ENCODE measurements around the gene SLC22A2.

SLC22A2 gene

GRCh38 chr6:160270347-160270746, 11.7 kb upstream of the SLC22A2 start (continued):
- TF ChIP-seq ZBTB8A (tag by site-specific recombination; IDR thresholded peaks at IDR 0.05), result no peak

- Histone ChIP-seq H3K9me3 (ENCODE audit: control insufficient read depth, insufficient read depth, low read depth, low read length) (no peaks in the 10 kb centered on the region), H3K4me3 (ENCODE audit: low read depth, low read length) (no peak overlapping the region), H3K36me3 (ENCODE audit: control insufficient read depth in 2 of 2, insufficient read depth in 1 of 2, low read length in 2 of 2) (no peaks in the 10 kb centered on the region), H3K4me1 (ENCODE audit: control insufficient read depth, insufficient read depth, low read length) (no peaks in the 10 kb centered on the region), H3K27ac (ENCODE audit: extremely low read depth, low read depth, low read length) (no peak overlapping the region)
- CTCF ChIA-PET, result interaction anchor here (1.0 kb wide), 1 partner anchor 14 kb away, joined by 4 read pairs; no protein-coding TSS in a partner anchor
- TF ChIP-seq, protein P1, sequence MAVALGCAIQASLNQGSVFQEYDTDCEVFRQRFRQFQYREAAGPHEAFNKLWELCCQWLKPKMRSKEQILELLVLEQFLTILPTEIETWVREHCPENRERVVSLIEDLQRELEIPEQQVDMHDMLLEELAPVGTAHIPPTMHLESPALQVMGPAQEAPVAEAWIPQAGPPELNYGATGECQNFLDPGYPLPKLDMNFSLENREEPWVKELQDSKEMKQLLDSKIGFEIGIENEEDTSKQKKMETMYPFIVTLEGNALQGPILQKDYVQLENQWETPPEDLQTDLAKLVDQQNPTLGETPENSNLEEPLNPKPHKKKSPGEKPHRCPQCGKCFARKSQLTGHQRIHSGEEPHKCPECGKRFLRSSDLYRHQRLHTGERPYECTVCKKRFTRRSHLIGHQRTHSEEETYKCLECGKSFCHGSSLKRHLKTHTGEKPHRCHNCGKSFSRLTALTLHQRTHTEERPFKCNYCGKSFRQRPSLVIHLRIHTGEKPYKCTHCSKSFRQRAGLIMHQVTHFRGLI (tag by site-specific recombination; IDR thresholded peaks at IDR 0.05), result no peak
- TF ChIP-seq, protein P2, sequence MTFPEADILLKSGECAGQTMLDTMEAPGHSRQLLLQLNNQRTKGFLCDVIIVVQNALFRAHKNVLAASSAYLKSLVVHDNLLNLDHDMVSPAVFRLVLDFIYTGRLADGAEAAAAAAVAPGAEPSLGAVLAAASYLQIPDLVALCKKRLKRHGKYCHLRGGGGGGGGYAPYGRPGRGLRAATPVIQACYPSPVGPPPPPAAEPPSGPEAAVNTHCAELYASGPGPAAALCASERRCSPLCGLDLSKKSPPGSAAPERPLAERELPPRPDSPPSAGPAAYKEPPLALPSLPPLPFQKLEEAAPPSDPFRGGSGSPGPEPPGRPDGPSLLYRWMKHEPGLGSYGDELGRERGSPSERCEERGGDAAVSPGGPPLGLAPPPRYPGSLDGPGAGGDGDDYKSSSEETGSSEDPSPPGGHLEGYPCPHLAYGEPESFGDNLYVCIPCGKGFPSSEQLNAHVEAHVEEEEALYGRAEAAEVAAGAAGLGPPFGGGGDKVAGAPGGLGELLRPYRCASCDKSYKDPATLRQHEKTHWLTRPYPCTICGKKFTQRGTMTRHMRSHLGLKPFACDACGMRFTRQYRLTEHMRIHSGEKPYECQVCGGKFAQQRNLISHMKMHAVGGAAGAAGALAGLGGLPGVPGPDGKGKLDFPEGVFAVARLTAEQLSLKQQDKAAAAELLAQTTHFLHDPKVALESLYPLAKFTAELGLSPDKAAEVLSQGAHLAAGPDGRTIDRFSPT (tag by site-specific recombination; IDR thresholded peaks at IDR 0.05), result no peak
- no peak for TF ChIP-seq ZNF510 (tag by site-specific recombination; IDR thresholded peaks at IDR 0.05; ENCODE audit: insufficient replicate concordance)
- TF ChIP-seq FEZF1 (tag by site-specific recombination; IDR thresholded peaks at IDR 0.05), result no peak
- TF ChIP-seq ZSCAN23 (tag by site-specific recombination; IDR thresholded peaks at IDR 0.05), result no peak
- no peak for TF ChIP-seq ZBTB8A (tag by site-specific recombination; IDR thresholded peaks at IDR 0.05)
- TF ChIP-seq ZNF335 (tag by site-specific recombination; conservative IDR thresholded peaks at IDR 0.05), result no peak
- no peak for TF ChIP-seq ZNF544 (tag by site-specific recombination; IDR thresholded peaks at IDR 0.05)
- no peak for TF ChIP-seq ZNF48 (tag by site-specific recombination; IDR thresholded peaks at IDR 0.05)
- TF ChIP-seq HOXA7 (CRISPR knock-in tag; IDR thresholded peaks at IDR 0.05; ENCODE audit: borderline replicate concordance), result no peak
- no peak for TF ChIP-seq GLIS2 (tag by site-specific recombination; IDR thresholded peaks at IDR 0.05)
- POLR2A ChIA-PET, result no interaction called here
Measured at GRCh38 chr6:160269771-160270170, 11.2 kb upstream of the SLC22A2 start.

DNA sequence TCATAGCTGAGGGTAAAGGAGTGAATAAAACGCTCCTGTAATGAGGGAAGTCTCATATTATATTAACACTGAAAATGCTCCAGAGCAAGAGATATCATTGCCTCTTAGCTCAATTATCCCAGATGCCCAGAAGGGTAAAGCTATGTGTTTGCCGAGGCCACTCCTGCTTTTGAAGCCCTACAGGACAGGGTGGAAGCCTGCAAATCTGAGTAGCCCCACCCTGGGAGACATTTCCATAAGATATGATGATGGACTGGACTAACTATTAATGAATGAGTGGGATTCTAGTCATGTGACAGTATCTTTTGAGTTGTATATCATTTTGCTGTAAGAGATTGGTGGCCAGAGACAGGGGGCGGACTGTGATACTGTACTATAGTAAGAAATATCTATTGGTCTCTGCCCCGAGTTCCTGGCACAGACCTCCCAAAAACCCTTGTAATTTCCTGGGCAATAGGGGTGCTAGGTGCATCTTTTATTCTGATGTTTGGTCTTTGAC, 10.5 kb upstream of the SLC22A2 start:
- ChIA-PET POLR2A (no interaction called here), CTCF (interaction anchor here (1.0 kb wide), 1 partner anchor 13 kb away, joined by 4 read pairs; no protein-coding TSS in a partner anchor)
- Histone ChIP-seq H3K27ac (ENCODE audit: extremely low read depth, low read depth, low read length) (no peak overlapping the region), H3K4me3 (ENCODE audit: low read depth, low read length) (no peak overlapping the region), H3K4me1 (ENCODE audit: control insufficient read depth, insufficient read depth, low read length) (no peaks in the 10 kb centered on the region), H3K36me3 (ENCODE audit: control insufficient read depth in 2 of 2, insufficient read depth in 1 of 2, low read length in 2 of 2) (no peaks in the 10 kb centered on the region), H3K9me3 (ENCODE audit: control insufficient read depth, insufficient read depth, low read depth, low read length) (no peaks in the 10 kb centered on the region)
- TF ChIP-seq ZNF112 (tag by site-specific recombination; IDR thresholded peaks at IDR 0.05) (no peak), ZNF2 (tag by site-specific recombination; IDR thresholded peaks at IDR 0.05) (no peak), ATF2 (tag by site-specific recombination; IDR thresholded peaks at IDR 0.05; ENCODE audit: low read depth) (no peak), ZNF830 (tag by site-specific recombination; IDR thresholded peaks at IDR 0.05; ENCODE audit: low read depth) (no peak), BCL6B (tag by site-specific recombination; IDR thresholded peaks at IDR 0.05) (no peak)
